ENCODE results near the gene KLC1.

The KLC1 gene

GRCh38 chr14:103739793-103740501 is 110.9 kb downstream of the KLC1 start:
- DNase-seq (ENCODE audit: low read depth, low spot score) = no peak
- TF ChIP-seq, protein P1, sequence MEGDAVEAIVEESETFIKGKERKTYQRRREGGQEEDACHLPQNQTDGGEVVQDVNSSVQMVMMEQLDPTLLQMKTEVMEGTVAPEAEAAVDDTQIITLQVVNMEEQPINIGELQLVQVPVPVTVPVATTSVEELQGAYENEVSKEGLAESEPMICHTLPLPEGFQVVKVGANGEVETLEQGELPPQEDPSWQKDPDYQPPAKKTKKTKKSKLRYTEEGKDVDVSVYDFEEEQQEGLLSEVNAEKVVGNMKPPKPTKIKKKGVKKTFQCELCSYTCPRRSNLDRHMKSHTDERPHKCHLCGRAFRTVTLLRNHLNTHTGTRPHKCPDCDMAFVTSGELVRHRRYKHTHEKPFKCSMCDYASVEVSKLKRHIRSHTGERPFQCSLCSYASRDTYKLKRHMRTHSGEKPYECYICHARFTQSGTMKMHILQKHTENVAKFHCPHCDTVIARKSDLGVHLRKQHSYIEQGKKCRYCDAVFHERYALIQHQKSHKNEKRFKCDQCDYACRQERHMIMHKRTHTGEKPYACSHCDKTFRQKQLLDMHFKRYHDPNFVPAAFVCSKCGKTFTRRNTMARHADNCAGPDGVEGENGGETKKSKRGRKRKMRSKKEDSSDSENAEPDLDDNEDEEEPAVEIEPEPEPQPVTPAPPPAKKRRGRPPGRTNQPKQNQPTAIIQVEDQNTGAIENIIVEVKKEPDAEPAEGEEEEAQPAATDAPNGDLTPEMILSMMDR (IDR thresholded peaks at IDR 0.05; ENCODE audit: low read depth, low read length) = no peak
- no peak overlapping the region for H3K4me3 ChIP-seq (ENCODE audit: low read depth, low read length)
- in situ Hi-C loops (cut with HindIII; ENCODE audit: low sequenced_read_pairs) = no loop called here

- no peak for DNase-seq (ENCODE audit: low read depth, low spot score)
- no peak overlapping the region for H3K4me3 ChIP-seq (ENCODE audit: low read depth, low read length)
- TF ChIP-seq, protein P1 (IDR thresholded peaks at IDR 0.05; ENCODE audit: low read depth, low read length) = no peak
- in situ Hi-C loops (cut with HindIII; ENCODE audit: low sequenced_read_pairs) = no loop called here
Observed at GRCh38 chr14:103740991-103741689, 112.1 kb downstream of the KLC1 start.

- TF ChIP-seq, protein P1 (IDR thresholded peaks at IDR 0.05; ENCODE audit: low read depth, low read length) = no peak
- H3K4me3 ChIP-seq (ENCODE audit: low read depth, low read length) = no peak overlapping the region
- in situ Hi-C loops (cut with HindIII; ENCODE audit: low sequenced_read_pairs) = no loop called here
- DNase-seq (ENCODE audit: low read depth, low spot score) = no peak
Observed at GRCh38 chr14:103741876-103742275, 112.9 kb downstream of the KLC1 start.

GRCh38 chr14:103742499-103743255 is 113.7 kb downstream of the KLC1 start:
- DNase-seq (ENCODE audit: low read depth, low spot score) = no peak
- TF ChIP-seq, protein P1 (IDR thresholded peaks at IDR 0.05; ENCODE audit: low read depth, low read length) = no peak
- no peak overlapping the region for H3K4me3 ChIP-seq (ENCODE audit: low read depth, low read length)
- in situ Hi-C loops (cut with HindIII; ENCODE audit: low sequenced_read_pairs) = no loop called here

DNA sequence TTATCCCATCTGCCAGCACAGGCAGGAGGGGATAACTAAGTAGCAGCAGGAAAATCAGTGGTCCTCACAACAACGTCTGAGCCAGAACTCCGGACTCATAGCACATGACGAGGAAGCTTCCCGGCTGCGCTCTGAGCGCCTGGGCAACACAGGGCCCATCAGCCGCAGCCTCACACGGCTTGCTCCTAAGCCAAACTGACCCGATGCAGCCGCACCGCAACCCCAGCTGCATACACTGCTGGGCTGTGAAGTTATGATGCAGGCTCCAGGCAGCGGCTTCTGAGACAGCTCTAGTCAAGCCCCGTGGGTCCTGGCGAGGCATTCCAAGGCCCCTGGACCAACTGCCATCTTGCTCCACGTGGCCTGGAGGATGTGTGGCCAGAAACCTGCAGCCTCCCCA is 114.7 kb downstream of the KLC1 start:
- no peak for DNase-seq (ENCODE audit: low read depth, low spot score)
- TF ChIP-seq, protein P1 (IDR thresholded peaks at IDR 0.05; ENCODE audit: low read depth, low read length) = no peak
- H3K4me3 ChIP-seq (ENCODE audit: low read depth, low read length) = no peak overlapping the region
- in situ Hi-C loops (cut with HindIII; ENCODE audit: low sequenced_read_pairs) = no loop called here

DNA sequence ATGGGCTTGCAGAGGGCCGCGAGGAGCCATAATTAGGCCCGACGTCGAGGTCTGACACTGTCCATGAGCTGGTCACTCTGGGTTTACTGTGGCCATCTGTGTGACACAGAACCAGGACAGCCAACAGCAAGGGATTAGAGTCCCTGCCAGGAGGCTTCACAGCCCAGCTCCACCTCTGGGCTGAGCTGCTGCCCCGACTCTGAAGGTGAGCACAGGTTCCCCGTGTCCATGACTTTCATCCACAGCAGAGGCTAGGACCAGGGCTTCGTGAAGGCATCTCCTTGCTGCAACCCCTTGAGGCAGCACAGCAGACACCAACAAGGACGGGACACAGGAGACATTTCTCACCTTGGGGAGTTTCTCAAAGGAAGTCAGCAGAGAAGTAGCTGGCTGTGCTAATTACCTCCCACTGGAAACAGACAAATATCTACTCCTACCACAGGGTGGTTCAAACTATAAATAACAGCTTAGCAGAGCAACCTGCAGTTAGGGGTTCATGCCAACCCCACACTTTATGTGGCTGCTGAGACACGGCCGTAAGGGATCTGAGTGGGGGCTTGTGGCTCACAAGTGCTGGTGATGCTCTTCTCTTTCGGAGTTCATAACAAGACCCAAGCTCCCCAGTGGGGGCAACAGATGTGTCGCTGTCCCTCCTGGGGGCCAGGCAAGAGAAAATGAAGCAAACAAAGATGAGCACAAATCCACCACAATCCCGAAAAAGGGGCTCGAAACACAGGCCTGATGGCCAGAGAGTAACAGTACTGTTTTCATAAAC is 115.8 kb downstream of the KLC1 start:
- in situ Hi-C loops (cut with HindIII; ENCODE audit: low sequenced_read_pairs) = no loop called here
- no peak for DNase-seq (ENCODE audit: low read depth, low spot score)
- TF ChIP-seq, protein P1 (IDR thresholded peaks at IDR 0.05; ENCODE audit: low read depth, low read length) = no peak
- no peak overlapping the region for H3K4me3 ChIP-seq (ENCODE audit: low read depth, low read length)

All from astrocyte of the spinal cord (primary cell).